Measurements from ENCODE around the gene TMEM52. TPM values are rescaled to one million over a fixed set of nuclear protein-coding genes. Genes with fewer than 3 reads are reported as not detected.

Gene TMEM52
- total RNA-seq, 1 donor from 2014 or later: 1.2 TPM

DNA sequence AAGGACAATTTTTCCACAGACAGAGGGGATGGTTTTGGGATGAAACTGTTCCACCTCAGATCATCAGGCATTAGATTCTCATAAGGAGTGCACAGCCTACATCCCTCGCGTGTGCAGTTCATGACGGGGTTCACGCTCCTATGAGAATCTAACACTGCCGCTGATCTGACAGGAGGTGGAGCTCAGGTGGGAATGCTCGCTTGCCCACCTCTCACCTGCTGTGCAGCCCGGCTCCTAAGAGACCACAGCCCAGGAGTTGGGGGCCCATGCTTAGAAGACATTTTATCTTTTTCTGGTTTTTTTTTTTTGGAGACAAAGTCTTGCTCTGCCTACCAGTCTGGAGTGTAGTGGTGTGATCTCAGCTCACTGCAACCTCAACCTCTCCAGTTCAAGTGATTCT is 44.2 kb downstream of the TMEM52 start:
- peaks cover 44% of the 10 kb centered on the region for H3K4me1 Mint-ChIP-seq (ENCODE audit: low read depth)
- H3K4me3 Mint-ChIP-seq (ENCODE audit: low read depth): no peak overlapping the region
- H3K36me3 Mint-ChIP-seq (ENCODE audit: low read depth): peaks cover 70% of the 10 kb centered on the region
- intact Hi-C loops (cut with micrococcal nuclease): no loop called here
- H3K9me3 Mint-ChIP-seq: no peaks in the 10 kb centered on the region
- no peak overlapping the region for H3K27ac Mint-ChIP-seq
- no peaks in the 10 kb centered on the region for H3K27me3 Mint-ChIP-seq (ENCODE audit: low read depth)
- no peak for DNase-seq (ENCODE audit: low spot score)

DNA sequence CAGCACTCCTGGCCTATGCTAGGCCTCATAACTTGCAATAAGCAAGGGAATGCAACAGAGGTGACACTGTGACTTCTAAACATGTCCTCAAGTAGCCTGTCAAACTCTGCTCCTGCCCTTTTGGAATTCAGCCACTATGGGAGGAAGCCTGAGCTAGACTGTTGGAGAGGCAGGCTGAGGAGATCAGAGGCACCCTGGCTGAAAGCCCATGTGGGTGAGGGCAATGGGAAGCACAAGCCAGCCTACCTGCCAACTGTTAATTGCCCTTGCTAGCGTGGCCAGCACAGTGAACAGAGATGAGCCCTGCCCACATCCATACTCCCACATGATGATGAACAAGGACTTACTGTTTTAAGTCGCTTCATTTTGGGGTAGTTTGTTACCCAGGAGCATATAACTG is 45.9 kb downstream of the TMEM52 start:
- H3K27ac Mint-ChIP-seq: no peak overlapping the region

DNA sequence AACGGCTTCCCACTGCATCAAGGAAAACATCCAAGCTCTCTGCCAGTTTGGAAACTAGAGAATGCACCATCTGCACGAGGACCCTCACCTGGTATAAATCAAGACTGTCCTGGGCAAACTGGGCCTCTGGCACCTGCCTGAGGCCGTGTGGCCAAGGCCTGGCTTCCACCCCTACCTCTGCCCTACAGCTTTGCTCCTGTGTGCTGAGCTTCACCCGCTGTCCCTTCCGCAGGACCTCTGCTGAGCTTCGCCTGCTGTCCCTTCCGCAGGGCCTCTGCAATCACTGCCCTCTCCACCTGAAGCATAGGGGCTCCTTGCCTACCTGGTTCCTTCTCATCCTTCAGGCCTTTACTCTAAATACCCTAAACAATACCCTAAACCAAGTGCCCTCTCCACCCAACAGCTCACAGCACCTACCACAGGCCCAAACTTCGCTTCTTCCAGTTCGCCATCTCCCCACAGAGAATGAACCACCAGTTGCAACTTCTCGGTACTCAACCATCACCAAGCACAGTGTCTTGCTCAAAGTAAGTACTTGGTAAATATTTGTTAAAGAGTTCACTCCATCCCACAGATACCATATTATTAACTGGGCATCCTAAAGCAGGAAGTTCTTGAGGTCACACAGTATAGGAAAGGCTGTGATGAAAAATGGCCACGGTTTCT is 46.6 kb downstream of the TMEM52 start:
- H3K4me1 Mint-ChIP-seq (ENCODE audit: low read depth): peaks cover 35% of the 10 kb centered on the region
- intact Hi-C loops (cut with micrococcal nuclease): no loop called here
- H3K27ac Mint-ChIP-seq: no peak overlapping the region
- peaks cover 61% of the 10 kb centered on the region for H3K36me3 Mint-ChIP-seq (ENCODE audit: low read depth)
- H3K9me3 Mint-ChIP-seq: no peaks in the 10 kb centered on the region
- no peaks in the 10 kb centered on the region for H3K27me3 Mint-ChIP-seq (ENCODE audit: low read depth)
- no peak for DNase-seq (ENCODE audit: low spot score)
- H3K4me3 Mint-ChIP-seq (ENCODE audit: low read depth): no peak overlapping the region

More for the DNA sequence above, 45.9 kb downstream of the TMEM52 start:
- Mint-ChIP-seq H3K4me3 (ENCODE audit: low read depth) (no peak overlapping the region), H3K36me3 (ENCODE audit: low read depth) (peaks cover 64% of the 10 kb centered on the region), H3K4me1 (ENCODE audit: low read depth) (peaks cover 41% of the 10 kb centered on the region), H3K27me3 (ENCODE audit: low read depth) (no peaks in the 10 kb centered on the region), H3K9me3 (no peaks in the 10 kb centered on the region)
- intact Hi-C loops (cut with micrococcal nuclease): no loop called here
- DNase-seq (ENCODE audit: low spot score): no peak

DNA sequence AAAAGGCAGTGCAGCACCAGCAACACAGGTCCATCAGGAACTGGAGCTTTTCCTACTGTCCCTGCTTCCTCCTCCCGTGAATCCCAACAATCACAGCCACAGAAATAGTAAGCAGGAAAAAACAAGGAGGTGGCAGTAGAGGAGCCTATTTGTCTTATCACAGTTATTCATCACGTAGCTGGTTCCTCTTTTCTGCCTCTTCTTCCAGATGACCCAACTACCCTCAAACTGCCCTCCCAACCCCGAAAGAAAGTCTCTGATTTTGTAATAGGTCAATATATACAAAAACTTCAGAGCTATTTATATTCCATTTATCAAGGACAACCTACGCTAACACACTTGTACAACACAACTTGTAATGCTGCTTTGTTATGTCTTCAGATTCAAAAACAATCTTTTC is 49.6 kb downstream of the TMEM52 start:
- Mint-ChIP-seq H3K27ac (no peak overlapping the region), H3K27me3 (ENCODE audit: low read depth) (no peaks in the 10 kb centered on the region), H3K36me3 (ENCODE audit: low read depth) (peaks cover 45% of the 10 kb centered on the region), H3K4me1 (ENCODE audit: low read depth) (peaks cover 25% of the 10 kb centered on the region), H3K4me3 (ENCODE audit: low read depth) (no peak overlapping the region), H3K9me3 (no peaks in the 10 kb centered on the region)
- DNase-seq (ENCODE audit: low spot score): no peak
- intact Hi-C loops (cut with micrococcal nuclease): no loop called here

Other genes starting within 250 kb of the TMEM52 start
- 41.9 and 42.9 TPM in 2 replicates for gene SLC35E2B, start 226.5 kb downstream of the TMEM52 start, total RNA-seq
- gene CDK11A, start 194.9 kb downstream of the TMEM52 start, total RNA-seq: 58.5 and 63.1 TPM in 2 replicates
- 81.8 and 84.5 TPM in 2 replicates for gene NADK, start 140.8 kb downstream of the TMEM52 start, total RNA-seq
- gene GNB1, start 28.2 kb downstream of the TMEM52 start, total RNA-seq: 452 and 471 TPM in 2 replicates
- gene CALML6, start 4.0 kb downstream of the TMEM52 start, total RNA-seq: 0.18 and 0.32 TPM in 2 replicates
- not detected in 2 replicates for gene CFAP74, start 84.5 kb upstream of the TMEM52 start, total RNA-seq
- not detected in 2 replicates for gene GABRD, start 100.1 kb upstream of the TMEM52 start, total RNA-seq
- gene PRKCZ, start 131.1 kb upstream of the TMEM52 start, total RNA-seq: 3.6 and 4.5 TPM in 2 replicates